Measurements from ENCODE around the gene MAP4K2. TPM values are rescaled to one million over a fixed set of nuclear protein-coding genes. Genes with fewer than 3 reads are reported as not detected.

MAP4K2 gene
- total RNA-seq, 1 experiment from 2014 or later = 34.3 TPM

DNA sequence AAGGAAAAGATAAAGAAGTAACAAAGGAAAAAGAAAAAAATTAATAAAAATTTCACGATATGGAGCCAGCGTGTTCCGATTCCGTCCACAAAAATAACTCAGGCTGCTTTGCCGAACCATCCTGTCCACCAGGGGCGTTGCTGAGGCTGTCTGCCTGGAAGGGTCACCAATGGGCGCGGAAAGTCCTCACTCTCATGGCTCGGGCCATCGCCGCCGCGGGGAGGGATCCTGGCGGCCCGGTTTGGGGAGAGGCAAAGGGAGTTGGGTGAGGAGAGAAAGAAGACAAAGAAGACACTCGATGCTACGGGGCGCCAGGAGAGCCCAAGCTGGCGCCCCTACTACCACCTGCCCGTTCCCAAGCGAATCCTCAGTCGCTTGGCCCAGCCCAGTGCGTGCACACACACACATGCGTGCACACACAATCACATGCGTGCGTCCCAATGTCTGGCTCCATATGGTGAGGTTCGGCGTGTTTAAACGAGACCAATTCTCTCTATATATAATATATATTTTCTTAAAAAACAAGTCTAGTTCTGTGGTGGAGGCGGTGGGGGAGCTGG, 37.6 kb downstream of the MAP4K2 start:
- no peak overlapping the region for H2AFZ ChIP-seq
- CTCF ChIA-PET = interaction anchor here (0.6 to 0.7 kb wide), 2 partner anchors 14 to 34 kb away, joined by 3 read pairs; no protein-coding TSS in a partner anchor
- no peaks in the 10 kb centered on the region for H3K27me3 ChIP-seq (ENCODE audit: insufficient read depth, low read depth)
- no peak overlapping the region for H3K4me3 ChIP-seq
- H3K4me2 ChIP-seq = no peak overlapping the region
- intact Hi-C loops (cut with micrococcal nuclease; ENCODE audit: unreplicated experiment) = no loop called here
- H3K79me2 ChIP-seq (ENCODE audit: low read depth) = peaks cover 23% of the 10 kb centered on the region
- no peak for DNase-seq
- POLR2A ChIA-PET (ENCODE audit: unreplicated experiment) = no interaction called here
- peaks cover 86% of the 10 kb centered on the region for H4K20me1 ChIP-seq (ENCODE audit: insufficient read depth)
- no peaks in the 10 kb centered on the region for H3K9me3 ChIP-seq (ENCODE audit: insufficient read depth, low read depth)
- no peak for TF ChIP-seq EZH2 (IDR thresholded peaks at IDR 0.05; ENCODE audit: low read depth)
- TF ChIP-seq, protein P1, sequence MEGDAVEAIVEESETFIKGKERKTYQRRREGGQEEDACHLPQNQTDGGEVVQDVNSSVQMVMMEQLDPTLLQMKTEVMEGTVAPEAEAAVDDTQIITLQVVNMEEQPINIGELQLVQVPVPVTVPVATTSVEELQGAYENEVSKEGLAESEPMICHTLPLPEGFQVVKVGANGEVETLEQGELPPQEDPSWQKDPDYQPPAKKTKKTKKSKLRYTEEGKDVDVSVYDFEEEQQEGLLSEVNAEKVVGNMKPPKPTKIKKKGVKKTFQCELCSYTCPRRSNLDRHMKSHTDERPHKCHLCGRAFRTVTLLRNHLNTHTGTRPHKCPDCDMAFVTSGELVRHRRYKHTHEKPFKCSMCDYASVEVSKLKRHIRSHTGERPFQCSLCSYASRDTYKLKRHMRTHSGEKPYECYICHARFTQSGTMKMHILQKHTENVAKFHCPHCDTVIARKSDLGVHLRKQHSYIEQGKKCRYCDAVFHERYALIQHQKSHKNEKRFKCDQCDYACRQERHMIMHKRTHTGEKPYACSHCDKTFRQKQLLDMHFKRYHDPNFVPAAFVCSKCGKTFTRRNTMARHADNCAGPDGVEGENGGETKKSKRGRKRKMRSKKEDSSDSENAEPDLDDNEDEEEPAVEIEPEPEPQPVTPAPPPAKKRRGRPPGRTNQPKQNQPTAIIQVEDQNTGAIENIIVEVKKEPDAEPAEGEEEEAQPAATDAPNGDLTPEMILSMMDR (conservative IDR thresholded peaks at IDR 0.05) = peak; percentile 32; the same call in 1 of the 2 replicates
- H3K4me1 ChIP-seq (replicated peaks; ENCODE audit: insufficient read depth) = no peaks in the 10 kb centered on the region
- H3F3A ChIP-seq (ENCODE audit: insufficient read depth, low read depth) = peaks cover 90% of the 10 kb centered on the region
- H3K27ac ChIP-seq = no peak overlapping the region
- TSS peak; percentile 4 for BruUV-seq (replicated peaks)
- H3K36me3 ChIP-seq (ENCODE audit: low read depth) = peaks cover 49% of the 10 kb centered on the region
- H3K9me2 ChIP-seq (ENCODE audit: insufficient read depth) = no peaks in the 10 kb centered on the region

DNA sequence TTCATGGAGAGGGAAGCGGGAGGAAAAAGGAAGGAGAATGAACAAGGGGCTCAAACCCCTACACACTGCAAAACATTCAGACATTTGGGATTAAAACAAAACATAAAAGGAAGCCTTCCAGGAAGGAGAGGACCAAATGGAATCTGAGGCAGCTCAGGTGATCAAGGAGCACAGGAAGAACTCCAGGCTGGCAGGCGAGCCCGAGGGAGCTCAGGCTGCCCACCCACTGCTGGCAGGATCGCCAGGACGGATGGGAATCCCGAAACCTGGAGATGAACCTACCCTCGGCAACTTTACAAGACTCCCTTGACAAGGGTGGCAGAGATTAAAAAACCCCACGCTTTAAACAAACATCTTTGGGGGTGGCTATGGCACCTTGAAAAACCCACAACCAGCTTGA, 38.3 kb downstream of the MAP4K2 start:
- POLR2A ChIA-PET (ENCODE audit: unreplicated experiment) = no interaction called here

DNA sequence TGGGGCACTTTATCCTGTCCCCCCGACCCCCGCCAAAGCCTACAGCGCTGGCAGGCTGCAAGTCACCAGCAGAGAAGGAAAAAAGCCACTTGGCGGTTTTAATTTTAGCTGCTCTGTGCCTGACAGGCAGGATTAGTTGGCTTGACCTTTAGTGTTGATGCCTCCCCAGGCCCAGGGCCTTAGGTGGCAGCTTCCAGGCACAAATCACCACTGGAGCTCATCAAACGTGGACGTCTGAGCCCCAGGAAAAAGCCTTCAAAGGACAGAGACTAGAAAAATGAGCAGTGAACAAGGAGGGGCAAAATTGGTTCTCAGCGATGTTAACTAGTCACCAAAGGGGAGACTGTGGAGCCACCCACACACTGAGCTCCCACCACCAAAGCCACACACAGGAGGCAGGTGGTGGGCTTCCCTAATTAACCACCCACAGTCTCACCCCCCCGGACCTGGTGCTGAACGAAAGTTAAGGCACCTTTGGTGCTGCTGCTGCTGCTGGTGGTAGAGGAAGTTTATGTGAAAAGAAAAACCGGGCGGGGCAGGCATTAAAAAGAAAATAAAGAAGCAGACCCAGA, 38.9 kb downstream of the MAP4K2 start:
- no peak overlapping the region for H3K4me3 ChIP-seq
- peaks cover 38% of the 10 kb centered on the region for H3K36me3 ChIP-seq (ENCODE audit: low read depth)
- peaks cover 85% of the 10 kb centered on the region for H3F3A ChIP-seq (ENCODE audit: insufficient read depth, low read depth)
- no peak for DNase-seq
- peaks cover 11% of the 10 kb centered on the region for H3K79me2 ChIP-seq (ENCODE audit: low read depth)
- H3K9me3 ChIP-seq (ENCODE audit: insufficient read depth, low read depth) = no peaks in the 10 kb centered on the region
- intact Hi-C loops (cut with micrococcal nuclease; ENCODE audit: unreplicated experiment) = no loop called here
- H3K4me1 ChIP-seq (replicated peaks; ENCODE audit: insufficient read depth) = no peaks in the 10 kb centered on the region
- H3K4me2 ChIP-seq = no peak overlapping the region
- CTCF ChIA-PET = no interaction called here
- H3K27me3 ChIP-seq (ENCODE audit: insufficient read depth, low read depth) = no peaks in the 10 kb centered on the region
- no peak for TF ChIP-seq EZH2 (IDR thresholded peaks at IDR 0.05; ENCODE audit: low read depth)
- TF ChIP-seq, protein P1 (conservative IDR thresholded peaks at IDR 0.05) = no peak
- H3K9me2 ChIP-seq (ENCODE audit: insufficient read depth) = no peaks in the 10 kb centered on the region
- peaks cover 74% of the 10 kb centered on the region for H4K20me1 ChIP-seq (ENCODE audit: insufficient read depth)
- no peak overlapping the region for H3K27ac ChIP-seq
- H2AFZ ChIP-seq = no peak overlapping the region
- POLR2A ChIA-PET (ENCODE audit: unreplicated experiment) = interaction anchor here (0.5 kb wide), 1 partner anchor 99 kb away, joined by 10 read pairs; no protein-coding TSS in a partner anchor
- BruUV-seq (replicated peaks) = no TSS peak

More for the DNA sequence above, 38.3 kb downstream of the MAP4K2 start:
- TF ChIP-seq, protein P1 (conservative IDR thresholded peaks at IDR 0.05) = no peak
- TF ChIP-seq EZH2 (IDR thresholded peaks at IDR 0.05; ENCODE audit: low read depth) = no peak
- H3F3A ChIP-seq (ENCODE audit: insufficient read depth, low read depth) = peaks cover 90% of the 10 kb centered on the region
- H4K20me1 ChIP-seq (ENCODE audit: insufficient read depth) = peaks cover 81% of the 10 kb centered on the region
- H3K4me1 ChIP-seq (replicated peaks; ENCODE audit: insufficient read depth) = no peaks in the 10 kb centered on the region
- intact Hi-C loops (cut with micrococcal nuclease; ENCODE audit: unreplicated experiment) = no loop called here
- H3K79me2 ChIP-seq (ENCODE audit: low read depth) = peaks cover 17% of the 10 kb centered on the region
- no peak overlapping the region for H3K4me2 ChIP-seq
- no peaks in the 10 kb centered on the region for H3K9me2 ChIP-seq (ENCODE audit: insufficient read depth)
- peaks cover 43% of the 10 kb centered on the region for H3K36me3 ChIP-seq (ENCODE audit: low read depth)
- H3K27ac ChIP-seq = no peak overlapping the region
- no peak overlapping the region for H3K4me3 ChIP-seq
- no peaks in the 10 kb centered on the region for H3K9me3 ChIP-seq (ENCODE audit: insufficient read depth, low read depth)
- no peak for DNase-seq
- no peaks in the 10 kb centered on the region for H3K27me3 ChIP-seq (ENCODE audit: insufficient read depth, low read depth)
- H2AFZ ChIP-seq = no peak overlapping the region
- CTCF ChIA-PET = interaction anchor here (0.7 kb wide), 1 partner anchor 33 kb away, joined by 3 read pairs; no protein-coding TSS in a partner anchor
- BruUV-seq (replicated peaks) = no TSS peak
